22Rv1 (cell line): ENCODE data around the gene DYNLT3.

Experiments
- H3K27ac ChIP-seq: fragments of 450-650 bp; 2 replicates; pipeline ENCODE4 v1.5.1; 2017
- CTCF ChIP-seq: fragments of 450-650 bp; IDR thresholded peaks from 2 replicates; pipeline ENCODE4 v1.5.1; 2017; ENCODE audit warnings: mild to moderate bottlenecking
- ZFX ChIP-seq: fragments of 450-650 bp; IDR thresholded peaks from 2 replicates; pipeline ENCODE4 v1.6.1; 2017; ENCODE audit warnings: antibody characterized with exemption, borderline replicate concordance

Gene DYNLT3

DNA sequence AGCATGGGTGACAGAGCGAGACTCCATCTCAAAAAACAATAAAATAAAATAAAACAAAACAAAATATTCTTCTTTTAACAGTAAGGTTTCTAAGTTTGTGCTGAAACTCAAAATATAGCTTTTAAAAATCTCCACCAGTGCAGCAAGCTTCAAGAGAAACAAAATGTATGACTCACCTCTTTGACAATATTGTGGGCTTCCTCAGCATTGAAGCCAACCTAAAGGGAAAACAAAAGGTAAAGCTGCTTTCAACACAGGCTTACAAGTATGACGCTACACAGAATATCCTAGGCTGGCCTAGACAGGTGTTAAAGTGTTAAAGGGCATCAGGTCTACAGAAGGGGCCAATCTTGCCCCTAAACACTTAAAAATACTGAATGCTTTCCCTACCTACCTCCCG is 1.2 kb downstream of the DYNLT3 start:
- H3K27ac ChIP-seq, result no peak overlapping the region
- TF ChIP-seq CTCF (no peak), ZFX (no peak)

DNA sequence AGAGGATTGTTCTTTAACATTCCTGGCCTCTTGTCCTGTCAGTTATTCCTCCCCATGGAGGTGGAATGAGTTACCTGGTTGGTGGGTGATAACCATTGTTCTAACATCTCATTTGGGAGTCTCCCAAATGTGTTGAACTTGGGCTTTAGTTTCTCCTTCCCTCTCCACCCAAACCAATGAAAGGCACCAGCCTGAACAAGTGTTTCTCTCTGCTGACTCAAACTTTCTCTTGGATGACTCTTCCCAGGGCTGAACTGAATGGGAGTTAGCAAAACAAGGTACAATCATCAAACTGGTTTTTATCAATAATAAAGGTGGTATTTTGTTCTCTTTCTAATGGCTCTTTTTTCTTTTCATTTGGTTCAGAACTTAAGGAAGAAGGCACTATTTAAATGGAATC is 2.7 kb downstream of the DYNLT3 start:
- no peak for TF ChIP-seq ZFX
- no peak for TF ChIP-seq CTCF

DNA sequence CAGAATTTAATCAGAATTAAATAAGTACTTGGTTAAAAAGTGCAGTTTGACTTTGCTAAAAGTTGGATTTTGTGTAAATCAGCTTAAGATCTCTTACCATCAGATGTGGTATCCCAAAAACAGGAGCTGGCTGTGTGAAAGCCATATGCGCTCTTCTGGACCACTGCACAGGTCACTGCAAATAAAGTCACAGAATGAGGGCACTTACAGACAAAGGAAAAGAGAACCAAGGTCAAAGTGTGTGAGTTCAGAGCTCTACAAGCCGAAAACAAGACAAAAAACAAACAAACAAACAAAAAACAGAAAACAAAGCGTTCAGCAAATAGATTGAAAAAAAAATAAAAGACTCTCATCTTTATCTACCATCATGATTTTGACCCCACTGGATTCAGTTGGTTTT is 6.4 kb downstream of the DYNLT3 start:
- H3K27ac ChIP-seq, result no peak overlapping the region
- no peak for TF ChIP-seq ZFX
- no peak for TF ChIP-seq CTCF

More for the DNA sequence above, 2.7 kb downstream of the DYNLT3 start:
- H3K27ac ChIP-seq, result no peak overlapping the region

GRCh38 chrX:37834937-37835336 is 12.4 kb downstream of the DYNLT3 start:
- TF ChIP-seq ZFX, result no peak
- no peak for TF ChIP-seq CTCF

DNA sequence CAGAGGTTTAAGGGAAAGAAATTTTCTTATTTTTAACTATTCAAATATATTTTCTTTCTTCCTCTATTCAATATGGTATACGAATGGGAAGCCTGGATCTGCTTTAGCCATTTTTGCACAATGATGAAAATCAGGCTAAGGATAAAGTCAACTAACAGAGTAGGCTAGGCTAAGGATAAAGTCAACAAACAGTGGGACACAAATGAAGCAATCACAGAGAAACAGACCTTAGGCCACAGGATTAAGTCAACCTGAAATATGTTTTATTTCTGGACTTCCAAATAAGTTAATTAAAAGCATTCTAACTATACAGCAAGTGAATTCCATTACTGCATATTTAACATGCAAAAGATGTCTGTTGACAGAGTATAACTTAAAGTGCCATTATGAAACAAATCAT is 17.0 kb downstream of the DYNLT3 start:
- H3K27ac ChIP-seq, result no peak overlapping the region
- no peak for TF ChIP-seq ZFX
- no peak for TF ChIP-seq CTCF

More at GRCh38 chrX:37834937-37835336, 12.4 kb downstream of the DYNLT3 start:
- H3K27ac ChIP-seq, result no peak overlapping the region

DNA sequence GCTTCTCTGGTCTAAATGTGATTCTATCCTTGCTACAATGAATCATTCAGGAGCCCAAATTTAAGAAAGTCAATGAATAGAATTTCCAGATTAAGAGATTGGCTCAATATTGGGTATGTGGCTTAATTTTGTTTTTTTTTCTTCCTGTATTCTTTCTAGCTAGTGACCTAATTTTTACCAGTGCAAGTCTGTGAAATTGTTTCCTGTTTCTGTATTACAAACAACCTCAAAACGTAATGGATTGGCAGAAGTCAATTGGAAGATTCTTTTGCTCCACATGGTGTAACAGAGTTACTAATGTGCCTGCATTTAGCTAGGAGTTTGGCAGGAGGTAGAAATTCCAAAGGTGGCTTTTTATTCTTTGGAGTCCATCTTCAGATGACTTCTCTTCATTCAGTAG is 17.6 kb downstream of the DYNLT3 start:
- TF ChIP-seq ZFX (no peak), CTCF (no peak)
- H3K27ac ChIP-seq, result no peak overlapping the region

GRCh38 chrX:37825215-37825842 is 22.0 kb downstream of the DYNLT3 start:
- peak overlapping the region; percentile 41 for H3K27ac ChIP-seq
- TF ChIP-seq ZFX (no peak), CTCF (peak; percentile 82)
